ENCODE results near the gene USP5.

USP5 gene

DNA sequence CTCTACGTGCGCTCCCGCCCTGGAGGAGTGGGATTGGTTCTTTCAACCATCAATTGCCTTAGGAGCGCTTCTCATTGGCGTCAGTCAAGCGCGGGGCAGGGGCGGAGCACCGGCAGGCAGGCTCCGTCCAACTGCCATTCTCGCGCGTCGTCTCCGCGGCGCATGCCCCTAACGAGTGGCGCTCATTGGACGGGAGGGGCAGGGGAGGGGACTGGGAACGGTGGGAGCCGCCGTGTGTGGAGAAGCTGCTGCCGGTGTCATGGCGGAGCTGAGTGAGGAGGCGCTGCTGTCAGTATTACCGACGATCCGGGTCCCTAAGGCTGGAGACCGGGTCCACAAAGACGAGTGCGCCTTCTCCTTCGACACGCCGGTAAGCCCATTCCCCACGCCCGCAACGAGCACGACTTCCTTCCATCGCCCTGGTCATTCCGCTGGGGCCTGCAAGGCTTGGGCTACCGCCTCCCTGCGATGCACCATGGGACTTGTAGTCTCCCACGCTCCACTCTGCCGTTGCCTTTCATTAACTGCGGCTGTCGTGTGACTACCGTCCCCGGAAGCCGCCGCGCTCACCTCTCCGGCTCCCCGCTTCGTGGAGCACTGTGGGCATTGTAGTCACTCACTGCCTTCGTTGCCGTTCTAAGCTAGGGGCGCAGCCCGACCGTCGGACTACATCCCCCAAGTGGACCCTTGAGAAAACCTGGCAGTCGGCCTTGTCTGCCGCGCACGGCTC, at the start of gene USP5:
Gene USP5, plus strand, starts transcription at position 230 of the 730 bp plus-strand sequence. Its CDS starts 30 bp downstream, at position 260.
- DNase-seq, result peak; percentile 99 to 100 (median 100)

DNA sequence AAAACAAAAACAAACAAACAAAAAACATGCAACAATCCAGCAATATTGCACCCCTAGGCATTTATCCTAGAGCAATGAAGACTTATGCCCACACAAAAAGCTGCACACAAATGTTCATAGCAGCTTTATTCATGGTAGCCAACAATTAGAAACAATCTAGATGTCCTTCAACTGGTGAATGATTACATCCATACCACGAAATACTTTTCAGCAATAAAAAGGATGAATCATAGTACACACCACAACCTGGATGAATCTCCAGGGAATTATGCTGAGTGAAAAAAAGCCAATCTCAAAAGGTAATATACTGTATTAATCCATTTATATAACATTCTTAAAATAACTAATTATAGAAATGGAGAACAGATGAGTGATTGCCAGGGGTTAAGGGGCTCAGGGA, 44.8 kb upstream of the USP5 start:
- DNase-seq, result no peak

DNA sequence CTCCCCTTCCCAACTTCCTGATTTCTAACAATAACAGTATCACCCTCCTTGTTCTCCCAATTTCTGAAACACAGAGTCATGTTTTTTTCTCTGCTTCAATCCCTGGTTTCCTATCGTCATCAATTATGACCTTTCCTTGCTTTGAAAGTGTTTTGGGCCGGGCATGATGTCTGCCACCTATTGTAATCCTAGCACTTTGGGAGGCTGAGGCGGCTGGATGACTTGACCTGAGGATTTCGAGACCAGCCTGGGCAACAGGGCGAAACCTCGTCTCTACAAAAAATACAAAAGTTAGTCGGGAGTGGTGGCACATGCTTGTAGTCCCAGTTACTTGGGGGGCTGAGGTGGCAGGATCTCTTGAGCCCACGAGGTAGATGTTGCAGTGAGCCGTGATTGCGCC, 42.9 kb upstream of the USP5 start:
- no peak for DNase-seq

DNA sequence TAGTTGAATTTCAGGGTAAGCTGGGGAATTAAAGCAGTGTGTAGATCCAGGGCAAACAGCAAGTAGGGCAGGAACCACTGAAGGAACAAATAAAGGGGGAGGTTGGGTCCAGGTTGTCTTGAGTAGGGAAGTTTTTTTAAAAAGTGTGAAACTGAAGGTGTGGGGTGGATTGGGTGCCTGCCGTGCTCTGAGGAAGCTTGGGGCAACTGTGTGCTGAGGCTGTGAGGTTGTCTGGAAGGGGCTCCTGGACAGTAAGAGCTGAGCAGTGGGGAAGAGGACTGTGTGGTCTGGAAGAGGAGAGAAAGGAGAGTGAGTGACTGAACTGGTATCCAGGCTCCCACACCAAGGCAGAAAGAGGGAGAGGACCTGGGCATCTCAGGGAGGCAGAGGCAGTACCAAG, 41.2 kb upstream of the USP5 start:
- DNase-seq, result no peak

DNA sequence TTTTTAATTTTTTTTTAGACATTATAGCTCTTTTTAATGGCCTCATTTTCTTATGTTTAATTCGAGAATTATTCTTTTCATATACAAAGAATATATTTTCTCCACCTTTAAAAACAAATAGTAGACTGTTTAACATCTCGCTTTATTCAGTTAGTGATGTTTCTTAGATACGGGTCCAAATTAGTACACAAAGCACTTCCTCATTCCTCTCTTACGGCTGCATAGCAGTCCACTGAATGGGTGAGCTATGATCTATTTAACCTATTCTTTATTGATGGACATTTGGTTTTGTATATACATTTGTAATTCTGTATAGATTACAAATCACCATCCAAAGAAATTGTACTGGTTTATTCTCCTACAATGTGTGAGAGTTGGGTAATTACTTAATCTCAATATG, 38.6 kb upstream of the USP5 start:
- no peak for DNase-seq

DNA sequence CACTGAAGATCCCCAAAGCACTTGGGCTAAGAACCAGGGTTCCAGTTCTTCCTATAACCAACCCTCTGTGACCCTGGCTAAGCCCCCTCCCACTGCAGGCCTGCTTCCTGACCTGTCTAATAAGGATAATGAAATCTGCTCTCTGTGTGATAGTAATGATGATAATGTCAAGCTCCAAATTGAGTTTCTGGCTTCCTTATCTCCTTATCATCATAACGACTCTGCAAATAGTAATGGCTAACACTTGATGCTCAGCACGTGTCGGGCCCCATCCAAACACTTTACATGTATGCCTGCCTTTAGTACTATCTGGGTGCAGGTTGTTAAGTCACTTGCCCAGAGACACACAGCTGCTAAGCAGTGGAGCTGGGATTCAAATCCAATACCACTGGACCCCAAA, 35.4 kb upstream of the USP5 start:
- no peak for DNase-seq

DNA sequence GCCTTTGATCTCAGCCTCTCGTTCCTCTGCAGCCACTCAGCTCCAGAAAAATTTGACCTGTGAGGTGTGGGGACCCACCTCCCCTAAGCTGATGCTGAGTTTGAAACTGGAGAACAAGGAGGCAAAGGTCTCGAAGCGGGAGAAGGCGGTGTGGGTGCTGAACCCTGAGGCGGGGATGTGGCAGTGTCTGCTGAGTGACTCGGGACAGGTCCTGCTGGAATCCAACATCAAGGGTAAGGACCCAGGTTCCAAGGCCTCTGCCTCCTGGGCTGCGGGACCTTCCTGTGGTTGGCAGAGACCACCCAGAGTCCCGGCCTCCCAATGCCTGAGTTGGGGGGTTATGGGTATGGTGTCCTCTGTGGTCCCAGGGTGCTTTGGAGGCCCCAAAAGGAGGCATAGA, 34.9 kb upstream of the USP5 start:
- DNase-seq, result no peak

DNA sequence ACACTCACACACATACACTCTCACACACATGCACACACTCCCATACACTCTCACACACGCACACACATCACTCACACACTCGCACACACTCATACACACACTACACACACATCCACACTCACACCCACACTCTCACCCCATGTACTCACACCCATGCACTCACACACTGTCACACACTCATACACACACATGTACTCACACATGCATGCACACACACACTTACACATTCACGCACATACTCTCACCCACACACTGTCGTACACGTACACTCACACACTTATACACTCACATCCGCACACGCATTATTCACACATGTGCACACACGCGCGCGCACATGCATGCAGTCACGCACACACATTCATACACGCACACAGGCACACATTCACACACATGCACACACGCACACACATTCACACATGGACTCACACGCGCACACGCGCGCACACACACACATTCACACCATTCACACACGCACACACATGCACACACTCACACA, 34.2 kb upstream of the USP5 start:
- no peak for DNase-seq

DNA sequence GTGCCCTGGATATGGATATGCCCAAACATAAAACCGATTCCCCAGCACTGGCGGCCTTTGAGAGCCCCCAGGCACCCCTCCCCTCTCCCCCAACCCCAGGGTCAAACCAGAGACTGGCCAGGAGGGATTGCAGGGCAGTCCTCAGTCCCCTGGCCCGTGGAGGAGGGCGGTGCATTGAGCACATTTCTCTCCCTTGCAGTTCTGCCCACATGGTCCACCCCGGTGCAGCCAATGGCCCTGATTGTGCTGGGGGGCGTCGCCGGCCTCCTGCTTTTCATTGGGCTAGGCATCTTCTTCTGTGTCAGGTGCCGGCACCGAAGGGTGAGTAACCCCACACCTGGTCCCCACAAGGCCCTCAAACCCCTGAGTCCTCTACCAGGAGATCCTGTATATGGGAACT, 33.7 kb upstream of the USP5 start:
- DNase-seq, result no peak

DNA sequence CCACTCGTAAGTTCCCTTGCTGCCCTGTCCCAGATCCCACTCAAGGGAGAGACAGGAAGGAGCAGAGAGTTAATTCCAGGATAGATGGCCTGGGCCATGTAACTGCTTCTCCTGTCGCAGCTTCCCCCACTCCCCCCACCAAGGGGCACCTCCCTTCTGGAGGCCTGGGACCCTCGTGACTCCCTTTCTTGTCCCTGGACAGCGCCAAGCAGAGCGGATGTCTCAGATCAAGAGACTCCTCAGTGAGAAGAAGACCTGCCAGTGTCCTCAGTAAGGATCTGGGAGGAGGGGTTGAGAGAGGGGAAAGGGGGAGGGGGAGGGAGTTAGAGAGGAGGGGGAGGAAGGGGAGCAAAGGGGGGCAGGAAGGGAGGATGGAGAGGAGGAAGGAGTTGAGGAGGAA, 33.3 kb upstream of the USP5 start:
- no peak for DNase-seq

- no peak for DNase-seq
These were observed 32.6 kb upstream of the USP5 start for GRCh38 chr12:6819106-6820030.

DNA sequence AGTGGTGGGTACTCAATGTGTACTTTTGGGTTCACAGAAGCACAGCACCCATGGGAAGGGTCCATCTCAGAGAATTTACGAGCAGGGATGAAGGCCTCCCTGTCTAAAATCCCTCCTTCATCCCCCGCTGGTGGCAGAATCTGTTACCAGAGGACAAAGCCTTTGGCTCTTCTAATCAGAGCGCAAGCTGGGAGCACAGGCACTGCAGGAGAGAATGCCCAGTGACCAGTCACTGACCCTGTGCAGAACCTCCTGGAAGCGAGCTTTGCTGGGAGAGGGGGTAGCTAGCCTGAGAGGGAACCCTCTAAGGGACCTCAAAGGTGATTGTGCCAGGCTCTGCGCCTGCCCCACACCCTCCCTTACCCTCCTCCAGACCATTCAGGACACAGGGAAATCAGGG, 31.8 kb upstream of the USP5 start:
- peak in 1 of 3 experiments; percentile 37 for DNase-seq

GRCh38 chr12:6821591-6822425, 30.1 kb upstream of the USP5 start, which contains the start of gene GPR162:
TSS of gene GPR162 (plus strand) at chr12:6821821. CDS start at chr12:6823899, 2,078 bp downstream.
- DNase-seq, result peak; percentile 60 to 91 (median 87)

DNA sequence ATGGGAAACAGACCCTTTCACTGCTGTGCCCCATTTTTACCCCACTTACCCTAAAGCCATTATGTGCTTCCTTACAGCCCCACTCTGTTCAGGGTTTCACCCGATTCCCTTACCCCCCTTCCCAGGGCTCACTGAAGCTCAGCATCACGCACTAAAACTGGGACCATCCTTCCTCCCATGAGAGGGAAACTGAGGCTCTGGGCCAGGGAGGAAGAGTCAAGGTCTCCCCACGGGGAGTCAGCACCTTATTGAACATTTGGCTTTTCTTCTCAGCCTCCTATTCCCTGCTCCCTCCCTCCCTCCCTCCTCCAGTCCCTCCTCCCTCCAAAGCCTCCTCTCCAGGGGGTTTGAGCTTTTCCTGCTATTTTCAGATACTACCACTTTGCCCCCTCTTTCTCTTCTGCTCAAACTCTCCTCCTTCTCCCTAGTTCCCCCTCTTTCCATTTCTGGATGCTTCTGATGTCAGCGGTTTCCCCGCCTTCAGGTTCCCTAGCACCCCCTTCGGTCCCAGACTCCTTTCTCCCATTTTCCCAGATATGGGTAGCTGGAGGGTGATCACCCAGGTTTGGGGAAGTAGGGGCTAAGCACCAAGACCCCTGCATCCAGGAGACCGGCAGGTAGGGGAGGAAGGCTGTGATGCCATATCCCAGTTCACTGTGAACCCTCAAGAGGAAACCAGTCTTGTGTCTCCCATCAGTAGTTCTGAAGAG, 29.4 kb upstream of the USP5 start:
- DNase-seq, result no peak

DNA sequence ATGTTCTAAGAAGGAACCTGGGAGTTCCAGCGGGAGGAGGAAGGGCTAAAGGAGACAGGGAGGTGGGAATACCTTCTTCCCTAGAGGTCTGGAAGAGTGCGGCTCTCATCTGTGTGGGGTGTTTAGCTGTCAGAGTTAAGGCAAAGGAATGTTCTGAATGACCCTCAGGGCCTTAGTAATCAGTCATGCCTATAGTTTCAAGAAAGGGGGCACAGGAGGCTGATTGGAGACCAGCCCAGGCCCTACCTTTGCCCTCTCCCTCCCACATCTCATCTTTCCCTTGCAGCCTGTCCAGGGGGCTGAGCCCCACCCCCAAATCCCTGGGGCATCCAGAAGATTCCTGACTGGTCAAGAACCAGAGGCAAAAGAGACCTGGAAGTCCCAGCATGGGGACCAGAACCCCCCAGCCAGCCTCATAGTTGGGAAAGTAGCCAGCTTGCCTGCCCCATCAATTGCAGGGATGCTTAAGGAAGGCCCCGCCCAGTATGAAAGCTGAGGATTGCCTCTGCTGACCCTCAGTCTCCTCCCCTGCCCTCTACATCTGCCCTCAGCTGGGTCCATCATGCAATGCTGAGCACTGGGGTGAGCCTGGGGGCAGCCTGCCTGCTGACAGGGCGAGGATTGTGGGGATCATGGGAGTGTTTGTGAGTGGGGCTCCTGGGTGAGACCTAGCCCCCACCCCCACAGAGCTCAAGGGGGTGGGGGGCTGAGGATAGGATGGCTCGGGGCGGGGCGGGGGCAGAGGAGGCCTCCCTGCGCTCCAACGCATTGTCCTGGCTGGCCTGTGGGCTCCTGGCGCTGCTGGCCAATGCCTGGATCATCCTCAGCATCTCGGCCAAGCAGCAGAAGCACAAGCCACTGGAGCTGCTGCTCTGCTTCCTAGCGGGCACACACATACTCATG, 28.5 kb upstream of the USP5 start:
- DNase-seq, result no peak

DNA sequence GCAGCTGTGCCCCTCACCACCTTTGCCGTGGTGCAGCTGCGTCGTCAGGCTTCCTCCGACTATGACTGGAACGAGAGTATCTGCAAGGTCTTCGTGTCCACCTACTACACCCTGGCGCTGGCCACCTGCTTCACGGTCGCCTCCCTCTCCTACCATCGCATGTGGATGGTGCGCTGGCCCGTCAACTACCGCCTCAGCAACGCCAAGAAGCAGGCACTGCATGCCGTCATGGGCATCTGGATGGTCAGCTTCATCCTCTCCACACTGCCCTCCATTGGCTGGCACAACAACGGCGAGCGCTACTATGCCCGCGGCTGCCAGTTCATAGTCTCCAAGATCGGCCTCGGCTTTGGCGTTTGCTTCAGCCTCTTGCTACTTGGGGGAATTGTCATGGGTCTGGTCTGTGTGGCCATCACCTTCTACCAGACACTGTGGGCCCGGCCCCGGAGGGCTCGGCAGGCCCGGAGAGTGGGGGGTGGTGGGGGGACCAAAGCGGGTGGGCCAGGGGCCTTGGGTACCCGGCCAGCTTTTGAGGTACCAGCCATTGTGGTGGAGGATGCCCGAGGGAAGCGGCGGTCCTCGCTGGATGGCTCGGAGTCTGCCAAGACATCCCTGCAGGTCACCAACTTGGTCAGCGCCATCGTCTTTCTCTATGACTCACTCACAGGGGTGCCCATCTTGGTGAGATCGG, 27.7 kb upstream of the USP5 start:
- DNase-seq, result no peak

GRCh38 chr12:6824901-6825381, 27.0 kb upstream of the USP5 start:
- no peak for DNase-seq

- DNase-seq, result peak; percentile 56 to 84 (median 68)
These were observed 26.4 kb upstream of the USP5 start for GRCh38 chr12:6825398-6826124.

DNA sequence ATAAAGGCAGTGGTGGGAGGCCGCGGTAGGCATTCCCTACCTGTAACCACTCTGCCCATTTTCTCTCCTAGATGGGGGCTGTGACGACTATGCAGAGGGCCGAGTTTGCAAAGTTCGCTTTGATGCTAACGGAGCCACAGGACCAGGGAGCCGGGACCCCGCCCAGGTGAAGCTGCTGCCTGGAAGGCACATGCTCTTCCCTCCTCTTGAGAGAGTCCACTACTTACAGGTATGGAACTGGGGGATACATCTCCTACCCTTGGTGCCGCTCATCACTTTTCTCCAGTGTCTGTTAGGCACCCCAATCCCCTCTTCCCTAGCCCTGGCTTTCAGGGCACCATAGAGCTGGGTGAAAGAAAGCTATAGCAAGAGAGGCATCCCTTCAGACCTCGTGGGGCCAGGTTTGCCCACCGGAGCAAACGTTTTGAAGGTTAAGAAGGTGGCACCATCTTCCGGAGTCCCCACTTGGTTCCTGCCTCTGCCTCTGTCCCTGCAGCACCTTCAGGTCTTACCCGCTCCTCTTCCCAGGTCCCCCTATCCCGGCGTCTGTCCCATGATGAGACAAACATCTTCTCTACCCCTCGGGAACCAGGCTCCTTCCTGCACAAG, 25.7 kb upstream of the USP5 start:
- no peak for DNase-seq

All from NCI-H1417 (cell line).